ENCODE data around the gene BCKDHA. TPM values are rescaled to one million over a fixed set of nuclear protein-coding genes. Genes with fewer than 3 reads are reported as not detected.

BCKDHA gene
- total RNA-seq, 2 donors from 2014 or later: 15.2 to 17.9 TPM

- H3K27me3 ChIP-seq: no peaks in the 10 kb centered on the region
- peak; percentile 15 to 71 (median 67) for TF ChIP-seq POLR2A (IDR thresholded peaks at IDR 0.05)
- no peak for TF ChIP-seq CTCF (IDR thresholded peaks at IDR 0.05)
- intact Hi-C loops (cut with DNase I): no loop called here
- no peak within 1 kb of the TSS for H3K4me3 ChIP-seq
- peak within 1 kb of the TSS; percentile 78 to 85 (median 81) for H3K27ac ChIP-seq
- ATAC-seq: peak; percentile 83
- H3K36me3 ChIP-seq (replicated peaks in 1 of 2; ENCODE audit: insufficient read depth in 1 of 2, low read depth in 2 of 2): peaks cover 0 to 22% of the 10 kb centered on the region in 2 donors
- WGBS, 2 donors: 27 to 55% methylated on average over 12 to 19 of the region's 19 CpGs
- H3K9me3 ChIP-seq: no peaks in the 10 kb centered on the region
- H3K4me1 ChIP-seq: peaks cover 9% of the 10 kb centered on the region
- peak; percentile 62 to 80 (median 74) for DNase-seq
These were observed 29.5 kb downstream of the BCKDHA start, which contains the start of gene B3GNT8 for GRCh38 chr19:41426952-41427646. Gene B3GNT8, minus strand, starts transcription at chr19:41427374. Its CDS starts 596 bp downstream, at chr19:41426778.

- DNase-seq (peak; percentile 37 to 58 (median 47)), ATAC-seq (peak; percentile 66)
- Histone ChIP-seq H3K4me1 (peaks cover 9% of the 10 kb centered on the region), H3K9me3 (no peaks in the 10 kb centered on the region), H3K36me3 (replicated peaks in 1 of 2; ENCODE audit: insufficient read depth in 1 of 2, low read depth in 2 of 2) (peaks cover 0 to 18% of the 10 kb centered on the region in 2 donors), H3K4me3 (no peak overlapping the region), H3K27ac (peak overlapping the region; percentile 78 to 85 (median 81)), H3K27me3 (no peaks in the 10 kb centered on the region)
- 37 to 53% methylated on average over 23 of the region's 23 CpGs for WGBS, 2 donors
- intact Hi-C loops (cut with DNase I): no loop called here
- TF ChIP-seq CTCF (IDR thresholded peaks at IDR 0.05): no peak
- TF ChIP-seq POLR2A (IDR thresholded peaks at IDR 0.05): peak in 2 of 3 donors; percentile 41 to 48
These were observed 30.2 kb downstream of the BCKDHA start for GRCh38 chr19:41427647-41428480.

- intact Hi-C loops (cut with DNase I): no loop called here
- no peak overlapping the region for H3K4me3 ChIP-seq
- TF ChIP-seq POLR2A (IDR thresholded peaks at IDR 0.05) (no peak), CTCF (IDR thresholded peaks at IDR 0.05) (no peak)
- H3K27me3 ChIP-seq: no peaks in the 10 kb centered on the region
- 43 to 50% methylated on average over 1 of the region's 1 CpG for WGBS, 2 donors
- no peaks in the 10 kb centered on the region for H3K9me3 ChIP-seq
- H3K27ac ChIP-seq: peak overlapping the region; percentile 78 to 85 (median 81)
- peaks cover 9% of the 10 kb centered on the region for H3K4me1 ChIP-seq
- DNase-seq: no peak
- H3K36me3 ChIP-seq (replicated peaks in 1 of 2; ENCODE audit: insufficient read depth in 1 of 2, low read depth in 2 of 2): peaks cover 0 to 17% of the 10 kb centered on the region in 2 donors
- ATAC-seq: no peak
These were observed 30.9 kb downstream of the BCKDHA start for GRCh38 chr19:41428481-41428859.

- ATAC-seq (no peak), DNase-seq (no peak)
- no peak overlapping the region for H3K27ac ChIP-seq
- H3K9me3 ChIP-seq: no peaks in the 10 kb centered on the region
- peaks cover 9% of the 10 kb centered on the region for H3K4me1 ChIP-seq
- intact Hi-C loops (cut with DNase I): loop anchor here (10.0 kb wide), 1 partner anchor 106 kb away; no protein-coding TSS in a partner anchor
- peaks cover 0 to 8% of the 10 kb centered on the region in 2 donors for H3K36me3 ChIP-seq (replicated peaks in 1 of 2; ENCODE audit: insufficient read depth in 1 of 2, low read depth in 2 of 2)
- H3K4me3 ChIP-seq: no peak overlapping the region
- TF ChIP-seq POLR2A (IDR thresholded peaks at IDR 0.05) (no peak), CTCF (IDR thresholded peaks at IDR 0.05) (no peak)
- no peaks in the 10 kb centered on the region for H3K27me3 ChIP-seq
- 79 to 82% methylated on average over 6 of the region's 6 CpGs for WGBS, 2 donors
These were observed 33.3 kb downstream of the BCKDHA start for GRCh38 chr19:41430922-41431321.
